Stimulated activated CD4-positive, alpha-beta T cell treated with anti-CD3 and anti-CD28 coated beads, Interleukin-15, amount 100 ng/mL, for 24 hours (primary cell): Measurements from ENCODE around the gene OVCH1.
"Not testable (repeated sequence)": the region's sequence is repeated elsewhere in the genome, so short reads cannot be mapped to it uniquely, and the experiment has no call there.

Experiments
- DNase-seq: peaks from one replicate; pipeline ENCODE4 v3.0.0-alpha.2; 2020

The OVCH1 gene

DNA sequence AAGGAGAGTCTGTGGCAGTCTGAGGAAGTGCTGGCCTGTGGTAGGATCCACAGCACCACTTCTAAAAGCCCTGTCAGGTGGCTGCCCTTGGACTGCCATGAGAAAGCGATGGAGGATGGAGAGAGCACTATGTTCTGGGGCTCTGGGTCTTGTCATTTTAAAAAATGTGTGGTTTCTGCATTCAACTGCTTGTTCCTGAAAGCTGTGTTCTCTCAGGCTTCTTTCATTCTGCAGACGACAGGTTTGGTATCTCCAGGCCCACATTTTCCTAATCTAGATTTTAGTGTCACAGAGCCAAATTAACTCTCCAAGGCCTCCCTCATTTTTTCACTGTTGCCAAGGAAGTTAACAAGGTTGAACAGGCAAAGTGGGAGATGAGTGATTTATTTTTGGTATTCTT is 10.5 kb downstream of the OVCH1 start:
- DNase-seq = no peak

DNA sequence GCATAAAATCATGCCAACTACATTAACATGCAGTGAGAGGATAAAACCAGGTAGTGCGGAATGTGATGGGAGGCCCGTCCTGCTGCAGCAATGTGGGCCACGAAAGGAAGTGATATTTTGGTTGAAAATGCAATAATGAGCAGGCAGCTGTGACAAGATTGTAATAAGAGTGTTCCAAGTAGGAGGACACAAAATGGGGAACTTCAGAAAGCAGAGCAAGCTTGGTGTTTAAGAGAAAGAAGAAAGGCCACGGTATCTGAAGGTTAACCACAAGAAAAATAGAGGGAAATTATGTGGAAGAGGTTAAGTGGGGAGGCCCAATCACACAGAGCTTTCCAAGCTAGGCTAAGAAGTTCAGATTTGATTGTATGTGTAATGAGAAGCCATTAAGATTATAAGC is 34.3 kb downstream of the OVCH1 start:
- no peak for DNase-seq

DNA sequence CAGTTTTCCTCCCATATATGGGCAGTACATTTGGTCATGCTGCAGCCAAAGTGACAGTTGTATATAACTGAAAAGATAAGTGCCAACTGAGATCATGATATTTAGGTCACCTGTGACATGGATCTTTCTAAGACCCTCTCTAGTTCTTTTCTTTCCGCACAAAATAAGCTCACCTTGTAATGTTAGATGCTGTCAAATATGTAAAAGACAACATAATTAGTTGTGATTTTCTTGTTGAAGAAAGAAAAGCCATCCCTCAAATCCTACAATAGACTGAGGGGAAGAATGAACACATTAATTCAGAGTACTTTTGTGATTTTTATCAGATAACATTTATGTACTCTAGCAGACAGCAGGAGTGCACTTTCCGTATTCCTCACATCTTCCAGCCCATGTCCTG is 37.4 kb downstream of the OVCH1 start:
- no peak for DNase-seq

DNA sequence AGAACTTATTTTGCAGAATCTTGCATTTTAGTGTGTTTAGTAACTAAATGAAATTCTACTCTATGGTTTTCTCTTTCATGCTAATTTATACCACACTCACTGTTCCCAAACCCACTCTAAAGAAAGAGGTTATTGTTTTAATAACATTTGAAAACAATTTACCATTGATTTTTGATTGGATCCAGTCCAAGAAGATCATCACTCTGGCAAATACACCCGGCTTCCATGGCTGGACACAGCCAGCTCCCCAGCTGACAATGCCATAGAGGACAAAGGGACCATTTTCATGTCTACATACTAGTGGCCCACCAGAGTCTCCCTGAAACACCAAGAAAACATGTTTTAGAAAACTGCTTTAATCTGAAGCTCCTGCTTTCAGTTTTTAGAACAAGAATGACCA is 42.4 kb downstream of the OVCH1 start:
- no peak for DNase-seq

DNA sequence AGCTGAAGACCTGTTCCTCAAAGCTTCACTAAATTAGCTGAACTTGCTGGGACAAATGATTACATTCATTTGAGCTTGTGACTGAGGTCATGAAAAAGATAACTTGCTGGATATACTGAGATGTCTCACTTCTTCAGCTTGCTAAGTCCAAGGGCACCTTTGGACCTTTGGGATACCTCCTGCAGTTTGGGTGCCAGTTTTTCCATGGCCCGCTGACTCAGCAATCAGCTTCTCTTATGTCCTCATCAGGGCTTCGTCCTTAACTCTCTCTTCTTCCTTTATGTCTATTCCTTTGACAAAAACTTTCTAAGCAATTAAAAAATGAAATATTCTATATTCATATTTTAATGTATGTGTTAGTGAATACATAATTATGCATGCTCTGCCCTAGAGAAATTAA is 45.6 kb downstream of the OVCH1 start:
- DNase-seq = no peak

DNA sequence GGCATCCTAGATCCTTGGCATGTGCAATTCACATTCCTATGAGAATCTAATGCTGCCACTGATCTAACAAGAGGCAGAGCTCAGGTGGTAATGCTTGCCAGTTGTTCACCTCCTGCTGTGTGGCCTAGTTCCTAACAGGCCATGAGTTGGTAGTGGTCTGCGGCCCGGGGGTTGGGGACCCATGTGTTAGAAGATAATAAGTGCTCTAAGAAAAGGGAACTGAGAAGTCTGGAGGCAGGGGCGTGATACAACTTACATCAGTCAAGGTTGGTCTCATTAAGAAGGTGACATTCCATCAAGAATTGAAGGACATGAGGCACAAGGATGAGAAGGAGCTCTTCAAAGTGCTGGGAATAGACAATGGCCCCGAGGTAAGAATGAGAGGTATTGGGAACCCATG is 49.3 kb downstream of the OVCH1 start:
- DNase-seq = no peak

DNA sequence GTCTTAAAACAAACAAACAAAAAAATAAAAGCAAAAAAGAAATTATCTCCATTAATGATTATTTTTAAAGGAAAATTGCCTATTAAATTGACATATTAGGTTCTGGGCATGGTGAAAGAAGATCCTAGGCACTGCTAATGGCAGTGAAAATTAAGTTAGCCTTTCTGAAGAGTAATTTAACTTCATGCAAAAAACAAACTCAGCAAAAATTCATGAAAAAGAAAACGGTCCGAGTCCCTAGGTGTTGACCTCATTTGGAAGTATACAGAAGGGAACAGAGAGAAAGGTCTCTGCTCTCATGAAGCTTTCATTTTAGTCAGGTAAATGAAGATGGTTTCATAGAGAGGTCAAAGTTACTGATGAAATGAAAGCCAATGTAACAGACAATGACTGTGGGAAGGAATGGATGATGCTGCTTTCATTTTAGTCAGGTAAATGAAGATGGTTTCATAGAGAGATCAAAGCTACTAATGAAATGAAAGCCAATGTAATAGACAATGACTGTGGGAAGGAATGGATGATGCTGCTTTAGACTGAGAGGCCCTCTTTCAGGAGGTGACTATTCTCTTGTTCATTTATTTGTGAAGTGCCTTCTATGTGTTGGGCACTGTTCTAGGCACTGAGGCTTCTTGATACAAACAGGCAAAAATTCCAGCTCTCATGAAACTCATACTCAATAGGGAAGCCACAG is 50.1 kb downstream of the OVCH1 start:
- DNase-seq = no peak

DNA sequence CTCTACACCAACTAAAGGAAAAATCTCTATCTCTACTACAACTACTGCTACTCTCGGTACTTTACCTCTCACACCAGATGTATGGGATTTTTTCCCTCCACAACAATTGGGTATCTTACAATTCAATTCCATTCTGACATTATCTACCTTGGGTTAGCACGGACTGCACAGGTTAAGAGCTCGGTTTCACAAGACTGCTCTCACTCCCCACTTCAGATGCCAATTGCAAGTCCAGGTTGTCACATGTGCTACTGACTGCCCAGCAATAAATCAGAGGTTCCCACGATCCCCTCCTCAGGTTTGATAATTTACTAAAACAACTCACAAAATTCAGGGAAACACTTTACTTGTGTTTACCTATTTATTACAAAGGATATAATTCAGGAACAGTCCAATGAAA is 58.0 kb downstream of the OVCH1 start:
- no peak for DNase-seq

DNA sequence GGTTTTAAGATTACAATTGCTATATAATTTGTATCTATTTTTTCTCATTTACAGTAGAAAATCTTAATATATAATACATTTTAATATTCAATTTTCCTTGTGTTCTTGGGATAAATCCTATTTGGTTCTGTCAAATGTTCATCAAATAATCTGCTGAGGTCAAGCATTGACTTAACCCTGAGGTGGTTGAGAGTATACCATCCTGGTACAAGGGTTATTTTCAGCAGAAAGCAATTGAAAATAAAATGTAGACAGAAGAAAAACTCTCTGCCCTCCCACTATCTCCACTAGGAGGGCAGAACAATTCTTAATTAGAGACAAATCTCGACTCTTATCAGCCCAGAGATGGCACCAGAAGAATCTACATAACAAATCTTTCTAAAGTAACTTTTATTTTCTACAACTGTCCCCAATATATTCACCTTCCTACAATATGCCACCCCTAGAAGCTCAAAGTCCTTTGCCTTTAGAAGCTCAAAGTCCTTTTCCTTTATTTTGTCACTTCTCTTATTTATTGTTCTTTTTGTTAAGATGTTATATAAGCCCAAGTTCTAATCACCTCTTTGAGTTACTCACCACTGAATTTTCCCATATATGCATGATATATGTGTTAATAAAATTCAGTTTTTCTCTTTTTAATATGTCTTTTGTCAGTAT is 58.6 kb downstream of the OVCH1 start:
- DNase-seq = no peak

DNA sequence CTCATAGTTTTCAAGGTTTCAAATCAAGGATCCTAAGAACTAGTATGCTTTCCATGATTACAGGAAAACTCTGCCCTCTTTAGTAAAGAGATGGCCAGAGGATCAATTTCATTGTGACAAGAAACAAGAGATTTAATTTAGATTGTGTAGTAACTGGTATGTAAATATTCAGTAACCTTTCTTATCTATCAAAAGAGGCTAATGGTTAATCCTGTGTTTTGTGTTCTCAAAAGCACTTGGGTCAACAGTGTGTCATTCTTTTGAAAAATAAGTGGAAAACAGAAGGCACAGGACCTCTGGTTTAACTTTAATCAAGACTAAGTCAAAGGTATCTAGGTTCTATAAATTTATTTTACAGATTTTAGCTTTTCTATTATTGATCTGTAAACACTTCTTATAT is 59.9 kb downstream of the OVCH1 start:
- DNase-seq = no peak

DNA sequence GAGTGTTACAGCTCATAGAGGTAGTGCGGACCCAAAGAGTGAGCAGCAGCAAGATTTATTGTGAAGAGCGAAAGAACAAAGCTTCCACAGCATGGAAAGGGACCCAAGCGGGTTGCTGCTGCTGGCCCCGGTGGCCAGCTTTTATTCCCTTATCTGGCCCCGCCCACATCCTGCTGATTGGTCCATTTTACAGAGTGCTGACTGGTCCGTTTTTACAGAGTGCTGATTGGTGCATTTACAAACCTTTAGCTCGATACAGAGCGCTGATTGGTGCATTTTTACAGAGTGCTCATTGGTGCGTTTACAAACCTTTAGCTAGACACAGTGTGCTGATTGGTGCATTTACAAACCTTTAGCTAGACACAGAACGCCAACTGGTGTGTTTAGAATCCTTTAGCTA is 60.7 kb downstream of the OVCH1 start:
- DNase-seq = not testable (repeated sequence)

DNA sequence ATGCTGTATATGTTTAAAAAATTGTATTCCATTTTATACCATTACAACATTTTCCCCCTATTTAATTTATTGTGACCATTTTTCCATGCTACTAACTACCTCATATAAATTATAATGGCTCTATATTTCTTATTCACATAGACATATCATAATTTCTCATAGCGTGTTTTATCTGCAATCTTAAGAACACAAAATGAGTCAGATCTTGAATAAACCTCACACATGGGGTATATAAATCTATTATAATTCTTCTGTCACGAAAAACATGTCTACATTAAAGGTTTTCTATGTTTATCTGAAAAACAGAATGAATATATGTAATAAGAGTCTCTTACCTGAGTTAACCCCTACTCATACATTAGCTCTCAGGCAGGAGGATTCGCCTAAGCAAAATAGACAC is 66.0 kb downstream of the OVCH1 start:
- no peak for DNase-seq

DNA sequence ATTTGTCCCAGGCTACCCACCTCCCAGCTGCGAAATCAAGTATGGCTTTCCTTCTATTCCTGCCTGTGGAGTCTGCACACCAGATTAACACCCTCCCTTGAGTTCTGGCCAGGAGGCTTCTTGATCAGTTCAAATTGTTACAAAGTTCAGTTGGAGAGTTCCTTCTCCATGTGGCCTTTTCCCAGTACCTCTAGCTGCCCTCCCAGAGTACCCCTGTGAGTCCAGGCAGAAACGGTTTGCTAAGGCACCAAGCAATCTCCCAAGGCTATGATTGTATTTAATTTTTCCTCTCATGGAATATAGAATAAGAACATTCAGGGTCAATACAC is 66.8 kb downstream of the OVCH1 start:
- no peak for DNase-seq

DNA sequence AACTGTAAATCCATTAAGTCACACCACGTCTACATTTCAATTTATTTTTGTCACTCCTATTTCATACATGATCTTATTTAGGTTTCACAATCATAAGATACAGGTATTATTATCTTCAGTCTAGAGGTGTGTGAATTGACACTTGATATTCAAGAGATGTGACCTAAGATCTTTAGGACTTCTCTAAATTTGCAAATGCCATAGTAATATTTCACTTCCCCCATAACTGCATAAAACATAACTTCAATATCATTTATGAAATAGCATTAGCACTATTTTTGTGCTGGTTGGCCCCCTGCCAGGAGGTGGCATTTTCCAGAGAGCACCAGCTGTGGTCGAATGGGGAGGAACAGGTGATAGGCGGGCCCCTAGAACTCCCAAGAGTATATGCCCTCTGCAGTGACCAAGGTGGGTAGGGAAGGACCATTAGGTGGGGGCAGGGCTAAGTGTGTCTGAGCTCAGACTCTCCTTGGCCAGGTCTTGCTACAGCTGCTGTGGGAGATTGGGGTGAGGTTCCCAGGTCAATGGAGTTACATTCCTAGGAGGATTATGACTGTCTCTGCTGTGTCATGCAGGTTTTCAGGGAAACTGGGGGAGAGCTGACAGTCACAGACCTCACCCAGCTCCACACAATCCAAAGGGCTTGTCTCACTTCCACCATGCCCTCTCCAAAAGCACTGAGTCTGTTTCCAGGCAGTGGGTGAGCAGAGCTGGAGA is 67.3 kb downstream of the OVCH1 start:
- no peak for DNase-seq

DNA sequence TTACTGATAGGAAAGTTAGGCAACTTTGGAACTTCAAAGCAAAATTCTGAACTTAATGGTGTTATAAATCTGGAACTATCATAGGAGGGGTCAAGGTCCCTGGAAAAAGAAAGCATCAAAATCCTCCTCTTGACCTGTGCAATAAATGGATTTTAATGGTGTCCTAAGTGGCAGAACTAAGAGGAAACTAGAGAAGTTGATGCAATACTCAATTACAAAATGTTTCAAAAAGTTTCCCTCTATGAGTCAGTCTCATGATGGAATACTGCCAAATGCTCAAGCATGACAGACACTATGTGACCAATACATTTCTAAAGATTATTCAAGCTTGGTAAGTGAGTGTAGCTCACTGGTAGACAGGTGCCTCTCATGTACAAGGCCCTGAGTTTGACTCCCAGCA is 68.9 kb downstream of the OVCH1 start:
- no peak for DNase-seq

DNA sequence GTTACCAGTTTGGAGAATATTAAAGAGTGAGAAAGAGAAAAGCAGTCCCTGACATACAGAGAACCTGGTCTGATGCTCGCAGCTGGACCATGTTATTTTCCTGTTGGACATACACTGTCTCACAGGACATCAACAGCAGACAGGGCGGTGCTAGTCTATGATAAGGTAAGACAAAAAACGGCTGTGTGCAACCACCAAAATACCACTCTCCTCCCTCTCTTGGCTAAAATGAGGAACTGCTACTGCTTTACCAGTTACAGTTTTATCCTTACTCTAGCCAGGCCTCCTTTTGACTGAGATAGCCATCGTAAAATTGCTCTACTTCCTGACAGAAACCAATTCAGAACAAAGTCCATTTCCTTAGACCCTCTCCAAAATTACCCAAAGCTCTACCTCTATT is 69.5 kb downstream of the OVCH1 start:
- no peak for DNase-seq

DNA sequence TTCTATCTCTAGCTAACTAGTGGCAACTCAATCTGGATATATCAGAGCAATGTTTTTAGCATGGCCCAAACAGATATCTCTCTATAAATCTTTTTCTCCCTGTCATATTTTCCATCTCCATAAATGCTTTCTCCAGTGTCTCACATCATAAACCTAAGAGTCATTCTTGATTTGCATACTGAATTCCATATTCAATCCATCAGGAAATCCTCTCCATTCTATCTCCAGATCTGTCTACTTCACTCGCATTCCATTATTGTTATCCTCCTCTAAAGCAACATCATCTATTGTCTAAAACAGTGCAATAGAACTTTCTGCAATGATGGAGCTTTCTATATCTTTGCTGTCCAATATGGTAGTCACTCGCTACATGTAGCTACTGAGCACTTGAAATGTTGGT is 71.0 kb downstream of the OVCH1 start:
- DNase-seq = no peak

DNA sequence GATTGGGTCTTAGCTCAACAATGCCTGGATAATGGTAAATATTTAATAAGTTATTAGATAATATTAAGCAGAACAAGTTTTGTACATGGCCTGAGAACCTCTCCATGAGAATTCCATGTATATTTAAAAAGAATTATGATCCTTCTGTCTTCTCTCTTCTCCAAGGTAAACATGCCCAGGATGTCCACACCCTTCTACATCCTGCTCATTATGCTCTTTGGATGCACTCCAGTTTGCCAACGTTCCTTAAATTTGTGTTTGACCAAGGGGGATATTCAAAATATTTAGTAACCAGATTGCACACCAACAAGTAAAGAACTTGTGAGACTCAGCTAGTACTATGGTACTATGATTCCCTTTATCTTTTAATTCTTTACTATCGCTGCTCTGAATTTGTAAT is 71.8 kb downstream of the OVCH1 start:
- DNase-seq = no peak

DNA sequence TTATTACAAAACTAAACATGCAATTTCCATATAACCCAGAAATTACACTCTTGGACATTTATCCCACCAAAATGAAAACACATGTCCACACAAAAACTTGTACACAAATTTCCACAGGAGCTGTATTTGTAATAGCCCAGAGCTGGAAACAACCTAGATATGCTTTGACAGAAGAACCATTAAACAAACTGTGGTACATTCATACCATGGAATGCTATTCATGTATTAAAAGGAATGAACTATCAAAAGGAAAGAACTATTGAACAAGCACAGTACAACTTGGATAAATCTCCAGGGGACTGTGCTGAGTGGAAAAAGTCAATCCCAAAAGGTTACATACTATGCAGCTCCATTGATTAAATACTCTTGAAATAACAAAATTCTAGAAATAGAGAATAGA is 80.7 kb downstream of the OVCH1 start:
- no peak for DNase-seq

DNA sequence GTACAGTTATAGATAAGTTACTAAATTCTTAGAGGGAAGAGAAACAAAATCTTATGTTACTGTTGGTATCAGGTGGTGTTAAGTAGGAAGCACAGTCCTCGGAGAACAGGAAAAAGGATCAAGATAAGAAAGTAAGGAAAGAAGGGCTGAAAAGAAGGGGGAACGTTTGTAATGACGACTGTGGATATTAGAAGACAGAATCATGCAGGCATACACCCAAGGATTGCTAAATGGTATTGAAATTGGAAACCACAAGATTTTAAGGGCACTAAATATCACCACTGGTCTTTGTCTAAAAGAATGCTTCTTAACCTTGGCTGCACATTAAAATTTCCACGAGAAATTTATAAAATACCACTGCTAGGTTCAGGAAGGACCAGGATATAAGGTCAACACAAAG is 82.4 kb downstream of the OVCH1 start:
- no peak for DNase-seq

DNA sequence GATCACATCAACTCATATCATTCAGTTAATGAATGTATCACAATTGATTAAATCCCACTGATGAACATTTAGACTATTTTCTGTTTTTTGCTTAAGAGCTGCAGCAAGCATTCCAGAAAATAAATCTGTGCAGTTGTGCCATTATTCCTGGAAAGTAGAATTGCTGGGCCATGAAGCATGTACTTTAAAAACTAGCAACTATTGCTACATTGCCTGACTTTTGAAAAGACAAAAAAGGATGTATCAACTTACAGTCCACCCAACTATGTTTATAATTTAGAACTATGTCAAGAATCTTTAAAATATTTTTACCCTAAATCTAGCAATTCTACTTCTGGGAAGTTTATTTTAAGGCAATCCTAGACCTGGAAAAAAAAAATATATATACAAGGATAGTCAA is 83.1 kb downstream of the OVCH1 start:
- no peak for DNase-seq

DNA sequence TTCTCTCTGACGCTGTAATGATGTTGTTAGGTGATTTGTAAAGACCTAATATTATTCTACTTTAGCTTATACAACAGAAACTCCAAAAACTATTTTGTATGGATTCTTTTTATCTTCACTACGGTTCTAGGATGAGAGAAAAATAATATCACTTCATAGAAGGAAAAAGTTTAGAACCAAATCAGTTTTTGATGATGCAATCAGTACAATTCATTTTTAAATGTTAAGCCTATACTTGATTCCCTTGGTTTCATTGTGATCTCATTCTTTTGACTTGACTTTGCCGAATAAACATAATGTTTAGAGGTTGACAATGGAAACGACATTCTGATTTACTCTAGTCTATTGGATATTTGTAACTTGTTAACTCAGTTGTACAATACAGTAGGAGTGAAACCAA is 91.9 kb downstream of the OVCH1 start:
- DNase-seq = no peak

DNA sequence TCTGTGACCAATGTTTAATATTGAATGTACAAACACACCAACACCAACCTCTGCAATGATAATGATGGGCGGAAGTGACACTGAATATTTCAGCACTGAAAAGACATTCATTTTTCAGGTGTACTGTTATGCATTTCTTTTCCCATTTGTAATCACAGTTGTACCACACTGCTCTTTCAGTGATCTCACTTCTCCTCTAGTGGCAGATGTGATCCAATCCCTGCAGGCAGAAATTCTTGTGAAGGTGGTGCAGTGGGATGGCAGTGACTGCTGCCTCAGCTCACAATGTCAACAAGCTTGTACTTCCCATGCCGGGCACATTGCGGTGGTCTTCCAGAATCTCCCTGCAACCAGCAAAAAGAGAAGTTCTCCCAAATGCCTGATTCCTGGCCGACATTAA is 93.5 kb downstream of the OVCH1 start:
- DNase-seq = no peak

DNA sequence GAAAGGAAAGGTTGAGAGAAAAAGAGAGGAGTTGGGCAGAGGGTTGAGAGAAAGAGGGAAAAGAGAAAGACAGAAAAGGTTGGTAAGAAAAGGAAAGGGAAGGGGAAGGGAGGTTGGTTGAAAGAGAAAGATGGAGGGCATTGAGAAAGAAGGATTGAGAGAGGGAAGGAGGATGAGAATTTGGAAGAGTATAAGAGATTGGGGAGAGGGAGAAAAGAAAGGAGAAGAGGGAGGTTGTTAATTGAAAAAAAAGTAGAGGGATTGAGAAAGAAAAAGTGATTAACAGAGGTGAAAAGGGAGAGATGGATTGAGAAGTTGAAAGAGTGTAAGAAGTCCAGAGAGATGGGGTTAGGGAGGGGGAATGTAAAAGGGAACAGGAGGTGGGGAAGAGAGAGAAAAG is 95.0 kb downstream of the OVCH1 start:
- no peak for DNase-seq

DNA sequence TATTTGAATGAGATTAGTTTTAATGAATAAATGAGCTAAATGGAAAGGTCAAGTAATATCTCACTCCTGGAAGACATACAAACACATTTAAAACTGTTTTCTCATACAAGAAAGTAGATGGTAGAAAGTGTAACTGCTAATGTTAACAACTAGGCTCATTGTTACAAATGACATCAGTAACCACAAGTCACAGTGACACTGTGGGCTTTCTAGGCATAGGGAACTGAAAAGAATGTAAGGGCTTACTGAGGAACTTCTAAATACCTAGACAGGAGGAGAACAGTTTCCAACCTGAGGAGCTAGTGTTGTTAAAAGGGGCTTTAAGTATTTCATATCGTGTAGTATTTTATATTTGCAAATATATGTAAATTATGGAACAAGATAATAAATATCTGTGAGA is 99.0 kb downstream of the OVCH1 start:
- no peak for DNase-seq
